SKM-1 treated with dmso at 0.1 percent for 144 hours (cell line): ENCODE results near the gene MDN1.

ENCODE experiments used
- DNase-seq: peaks from one replicate; lab custom pipeline; 2025; ENCODE audit not compliant: unreplicated experiment; lab: John Stamatoyannopoulos, UW

Gene MDN1

GRCh38 chr6:89610149-89610642 is 209.4 kb downstream of the MDN1 start:
- DNase-seq: peak; percentile 41

- no peak for DNase-seq
These were observed 213.7 kb downstream of the MDN1 start for GRCh38 chr6:89605861-89606260.

GRCh38 chr6:89604653-89605052 is 214.9 kb downstream of the MDN1 start:
- DNase-seq: no peak

- no peak for DNase-seq
These were observed 217.4 kb downstream of the MDN1 start for GRCh38 chr6:89602166-89602565.

- DNase-seq: no peak
These were observed 219.9 kb downstream of the MDN1 start for GRCh38 chr6:89599727-89600126.

DNA sequence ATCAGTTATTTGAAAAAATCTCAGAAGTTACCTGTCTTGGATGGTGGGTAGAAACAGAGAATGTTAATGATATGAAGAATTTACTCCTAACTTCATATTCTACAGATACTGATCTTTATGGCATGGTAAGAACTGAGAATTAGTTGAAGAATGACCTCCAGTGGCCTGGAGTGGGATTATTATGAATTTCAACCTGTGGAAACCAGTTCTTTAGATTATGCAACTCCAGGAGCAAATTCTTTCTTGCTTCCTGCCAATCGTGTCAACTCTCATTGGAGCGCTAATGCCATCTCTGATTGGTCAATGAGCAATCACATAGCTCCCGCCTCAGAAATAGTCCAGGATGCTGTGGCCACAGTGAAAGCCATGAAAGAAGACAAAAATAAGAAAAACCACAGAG is 221.6 kb downstream of the MDN1 start:
- DNase-seq: peak; percentile 25

DNA sequence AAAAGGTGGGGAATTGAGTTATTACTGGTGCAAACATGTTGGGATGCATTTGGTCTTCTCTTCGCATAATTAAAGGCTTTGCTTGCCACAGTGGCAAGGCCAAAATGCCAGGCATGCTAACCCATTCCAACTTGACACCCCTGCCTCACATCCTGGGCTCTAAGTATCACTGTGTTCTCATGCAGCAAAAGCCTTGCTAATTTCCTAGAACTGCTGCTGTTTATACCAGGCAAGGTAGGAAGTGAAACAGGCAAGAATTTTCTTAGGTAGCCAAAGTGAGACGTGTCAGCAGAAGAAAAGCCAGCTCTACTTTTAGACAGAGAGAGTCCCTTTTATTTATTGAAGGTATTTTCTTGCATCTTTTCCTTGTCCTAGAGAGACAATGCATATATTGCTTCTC is 222.2 kb downstream of the MDN1 start:
- no peak for DNase-seq

DNA sequence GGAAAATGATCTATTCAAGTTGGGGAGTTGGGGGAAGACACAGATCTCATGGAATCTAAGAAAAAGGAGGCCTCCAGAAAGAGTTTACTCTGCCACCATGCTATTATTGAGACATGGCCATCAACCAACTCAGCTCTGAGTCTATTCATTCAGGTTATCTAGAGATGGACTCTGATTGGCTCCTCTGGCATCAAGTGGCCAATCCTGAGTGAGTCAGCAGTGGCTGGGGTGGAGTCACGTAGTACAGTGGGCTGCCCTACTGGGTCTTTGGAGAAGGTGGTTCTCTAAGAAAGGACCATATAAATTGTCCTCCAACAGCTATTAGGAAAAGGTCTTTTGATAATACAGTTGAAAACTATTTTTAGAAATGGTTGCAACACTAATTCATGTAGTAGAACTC is 223.1 kb downstream of the MDN1 start:
- DNase-seq: no peak

DNA sequence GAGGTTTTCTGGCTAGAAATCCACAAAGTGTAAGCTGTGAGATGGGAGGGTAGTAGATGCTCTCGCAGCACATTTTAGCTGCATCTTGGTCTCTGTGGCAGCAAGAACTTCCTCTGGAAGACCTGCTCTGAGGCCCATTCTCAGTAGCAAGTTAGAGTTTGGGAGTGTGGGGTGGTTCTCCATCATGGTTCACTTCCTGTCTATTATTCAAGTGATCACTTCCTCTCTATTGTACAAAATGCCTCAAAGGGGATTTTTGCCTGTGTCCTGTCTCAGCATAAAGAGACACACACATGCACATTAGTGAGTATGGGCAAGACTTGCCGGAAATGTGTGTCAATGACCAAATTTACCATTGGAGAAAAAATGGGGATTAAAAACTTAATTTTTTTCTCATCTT is 223.5 kb downstream of the MDN1 start:
- DNase-seq: no peak
